ENCODE measurements around the gene VDAC1.

The VDAC1 gene

GRCh38 chr5:134048864-134049263, 44.1 kb upstream of the VDAC1 start:
- TF ChIP-seq EGR1 (IDR thresholded peaks at IDR 0.05), result no peak
- TF ChIP-seq USF1 (IDR thresholded peaks at IDR 0.05), result no peak

GRCh38 chr5:134047687-134048056, 42.9 kb upstream of the VDAC1 start:
- TF ChIP-seq EGR1 (IDR thresholded peaks at IDR 0.05), result no peak
- no peak for TF ChIP-seq TAF1 (IDR thresholded peaks at IDR 0.05; ENCODE audit: low read depth)

GRCh38 chr5:134046801-134047686, 42.3 kb upstream of the VDAC1 start:
- TF ChIP-seq MAX (IDR thresholded peaks at IDR 0.05) (no peak), REST (IDR thresholded peaks at IDR 0.05; ENCODE audit: low read depth) (no peak), YY1 (IDR thresholded peaks at IDR 0.05; ENCODE audit: low read depth) (no peak), TCF12 (IDR thresholded peaks at IDR 0.05; ENCODE audit: low read depth) (no peak), FOXM1 (IDR thresholded peaks at IDR 0.05; ENCODE audit: borderline replicate concordance, low read depth) (no peak), TAF1 (IDR thresholded peaks at IDR 0.05; ENCODE audit: low read depth) (no peak)

- TF ChIP-seq EP300 (IDR thresholded peaks at IDR 0.05; ENCODE audit: borderline replicate concordance) (no peak), USF1 (IDR thresholded peaks at IDR 0.05) (no peak), MAX (IDR thresholded peaks at IDR 0.05) (no peak), YY1 (IDR thresholded peaks at IDR 0.05; ENCODE audit: low read depth) (no peak), ZBTB7A (IDR thresholded peaks at IDR 0.05; ENCODE audit: low read depth) (no peak), TEAD4 (IDR thresholded peaks at IDR 0.05) (no peak), REST (IDR thresholded peaks at IDR 0.05; ENCODE audit: low read depth) (no peak), NFIC (IDR thresholded peaks at IDR 0.05) (no peak), EGR1 (IDR thresholded peaks at IDR 0.05) (no peak), TCF12 (IDR thresholded peaks at IDR 0.05; ENCODE audit: low read depth) (no peak), FOXM1 (IDR thresholded peaks at IDR 0.05; ENCODE audit: borderline replicate concordance, low read depth) (no peak), CREB1 (IDR thresholded peaks at IDR 0.05; ENCODE audit: low read depth) (no peak), TAF1 (IDR thresholded peaks at IDR 0.05; ENCODE audit: low read depth) (no peak), CEBPB (IDR thresholded peaks at IDR 0.05) (no peak), RAD21 (IDR thresholded peaks at IDR 0.05; ENCODE audit: low read depth) (no peak)
Measured at GRCh38 chr5:134046330-134046729, 41.6 kb upstream of the VDAC1 start.

GRCh38 chr5:134043793-134044792, 39.3 kb upstream of the VDAC1 start:
- TF ChIP-seq REST (IDR thresholded peaks at IDR 0.05; ENCODE audit: low read depth), result no peak
- TF ChIP-seq NFIC (IDR thresholded peaks at IDR 0.05), result no peak
- TF ChIP-seq EGR1 (IDR thresholded peaks at IDR 0.05), result no peak
- TF ChIP-seq TCF12 (IDR thresholded peaks at IDR 0.05; ENCODE audit: low read depth), result no peak
